GM19351 (cell line): ENCODE measurements around the gene HMCES.
A peak's percentile ranks its signal among the peaks of the same experiment; 100 is the strongest.
"Not testable (repeated sequence)": the region's sequence is repeated elsewhere in the genome, so short reads cannot be mapped to it uniquely, and the experiment has no call there.

Source experiments
- ATAC-seq: cut with Tn5 transposase; IDR thresholded peaks from one replicate; pipeline ENCODE4 v1.9.1; 2021; ENCODE audit warnings: mild to moderate bottlenecking, moderate library complexity; ENCODE audit not compliant: unreplicated experiment

HMCES gene

DNA sequence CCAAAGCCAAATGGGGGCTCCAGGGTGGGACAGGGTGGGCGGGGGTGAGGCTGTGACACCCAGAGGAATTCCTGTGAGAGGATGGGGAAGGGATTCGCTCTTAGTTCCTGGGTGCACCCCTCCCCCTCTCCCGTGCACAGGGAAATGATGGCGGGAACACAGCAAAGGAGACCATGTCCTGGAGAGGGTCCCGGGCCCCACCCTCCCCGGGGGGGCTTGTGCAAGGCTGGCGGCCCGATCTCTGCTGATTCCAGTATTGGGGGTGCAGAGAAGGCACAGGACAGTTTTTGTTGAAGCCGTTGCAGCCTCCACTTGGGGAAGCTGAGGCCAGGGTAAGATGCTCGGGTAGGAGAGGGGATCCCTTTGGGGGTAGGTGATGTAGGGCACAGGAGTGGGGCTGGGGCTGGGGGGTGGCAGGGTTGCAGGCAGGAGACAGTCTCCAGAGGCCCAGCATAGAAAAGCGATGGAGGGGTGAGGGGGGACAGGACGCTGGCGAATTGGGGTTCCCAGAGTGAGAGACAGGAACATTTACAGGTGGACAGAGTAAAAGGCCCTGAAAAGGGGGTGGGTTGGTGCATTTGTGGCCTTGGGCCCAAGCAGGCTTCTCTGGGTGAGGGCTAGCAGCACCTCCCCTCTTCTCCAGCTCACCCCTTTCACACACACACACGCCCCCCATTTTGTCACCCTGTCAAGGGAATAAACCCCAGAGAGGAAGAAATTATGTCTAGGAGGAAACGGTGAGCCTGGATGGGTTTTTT lies 38.5 kb downstream of the HMCES start:
- ATAC-seq, result no peak

DNA sequence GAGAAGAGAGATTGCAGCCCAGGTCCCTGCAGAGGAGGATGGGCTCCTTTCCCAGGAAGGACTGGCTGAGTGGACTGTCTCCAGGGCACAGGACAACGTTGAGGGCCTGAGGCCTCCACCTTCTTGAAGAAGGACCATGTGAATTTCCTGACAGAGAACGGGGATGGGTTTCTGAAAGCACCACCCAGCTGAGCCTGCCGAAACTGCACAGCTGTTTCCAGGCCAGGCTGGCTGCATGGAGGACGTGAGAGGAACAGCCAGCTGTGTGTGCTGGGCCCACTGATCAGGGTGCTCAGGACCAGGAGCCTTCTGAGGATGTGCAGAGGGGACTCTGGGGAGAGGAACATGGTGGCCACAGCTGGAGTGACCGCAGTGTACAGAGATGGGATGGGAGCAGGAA lies 39.2 kb downstream of the HMCES start:
- ATAC-seq, result no peak

- ATAC-seq, result no peak
Observed at GRCh38 chr3:129318921-129319320, 40.3 kb downstream of the HMCES start.

- no peak for ATAC-seq
Observed at GRCh38 chr3:129320261-129320660, 41.6 kb downstream of the HMCES start.

DNA sequence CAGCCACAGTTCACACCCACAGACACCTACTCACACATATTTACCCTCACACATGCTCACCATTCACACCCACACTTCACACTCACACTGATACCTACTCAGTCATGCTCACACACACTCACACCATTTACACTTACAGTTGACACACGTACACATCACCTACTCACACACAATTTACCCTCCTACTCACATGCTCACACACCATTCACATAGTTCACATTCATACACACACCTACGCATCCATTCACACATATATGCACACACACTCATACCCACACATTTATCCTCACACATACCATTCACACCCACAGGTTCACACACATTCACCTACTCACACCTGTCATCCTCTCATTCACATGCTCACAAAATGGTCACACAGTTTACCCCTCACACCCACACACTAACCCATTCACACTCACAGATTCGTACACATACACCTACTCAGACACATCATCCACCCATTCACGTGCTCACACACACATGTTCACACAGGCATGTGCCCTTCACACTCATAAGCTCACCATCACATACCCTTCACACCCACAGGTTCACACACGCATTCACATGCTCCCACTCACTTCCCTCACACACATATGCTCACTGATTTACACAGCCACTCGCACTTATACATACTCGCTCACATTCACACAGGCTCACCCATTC lies 42.3 kb downstream of the HMCES start:
- ATAC-seq, result no peak

DNA sequence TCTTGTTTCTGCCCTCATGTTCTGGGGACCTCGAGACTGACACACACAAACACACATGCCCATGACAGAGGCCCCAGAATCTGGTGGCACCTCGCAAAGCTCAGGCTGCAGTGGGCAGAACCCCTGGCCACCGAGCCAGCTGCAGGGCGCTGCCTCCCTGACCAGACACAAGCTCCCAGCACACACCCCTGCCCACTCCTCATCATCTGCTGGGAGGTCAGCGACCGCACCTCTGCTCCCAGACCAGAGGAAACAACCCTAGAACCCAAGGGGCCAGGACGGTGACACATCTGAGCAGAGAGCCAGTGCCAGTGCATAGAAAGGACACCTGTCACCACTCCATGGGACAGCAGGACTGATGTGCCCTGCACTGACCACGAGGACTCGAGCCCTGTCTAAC lies 43.2 kb downstream of the HMCES start:
- ATAC-seq, result no peak

- peak; percentile 75 for ATAC-seq
Observed at GRCh38 chr3:129323651-129324294, 45.1 kb downstream of the HMCES start.

DNA sequence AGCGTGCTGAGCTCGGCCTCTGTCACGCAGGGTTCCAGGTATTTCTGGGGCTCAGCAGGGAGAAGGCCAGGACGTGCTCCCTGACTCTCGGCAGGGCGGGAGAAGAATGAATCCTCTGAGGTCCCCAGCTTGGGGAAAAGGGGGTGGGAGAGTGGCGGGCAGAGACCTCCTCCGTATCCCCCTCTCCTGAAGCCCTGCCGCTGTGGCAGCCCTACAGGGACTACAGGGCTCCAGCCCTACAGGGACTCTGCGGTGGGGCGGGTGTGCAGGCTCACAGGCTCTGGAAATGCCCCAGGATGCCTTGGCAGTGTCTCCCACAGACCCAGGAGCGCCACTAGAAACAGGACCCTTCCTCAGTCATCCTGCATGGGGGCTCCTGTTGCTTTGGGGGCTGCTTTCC lies 46.2 kb downstream of the HMCES start:
- no peak for ATAC-seq

- no peak for ATAC-seq
Observed at GRCh38 chr3:129325383-129325782, 46.7 kb downstream of the HMCES start.

GRCh38 chr3:129326138-129326537 lies 47.5 kb downstream of the HMCES start:
- no peak for ATAC-seq

- no peak for ATAC-seq
Observed at GRCh38 chr3:129326595-129326994, 47.9 kb downstream of the HMCES start.

DNA sequence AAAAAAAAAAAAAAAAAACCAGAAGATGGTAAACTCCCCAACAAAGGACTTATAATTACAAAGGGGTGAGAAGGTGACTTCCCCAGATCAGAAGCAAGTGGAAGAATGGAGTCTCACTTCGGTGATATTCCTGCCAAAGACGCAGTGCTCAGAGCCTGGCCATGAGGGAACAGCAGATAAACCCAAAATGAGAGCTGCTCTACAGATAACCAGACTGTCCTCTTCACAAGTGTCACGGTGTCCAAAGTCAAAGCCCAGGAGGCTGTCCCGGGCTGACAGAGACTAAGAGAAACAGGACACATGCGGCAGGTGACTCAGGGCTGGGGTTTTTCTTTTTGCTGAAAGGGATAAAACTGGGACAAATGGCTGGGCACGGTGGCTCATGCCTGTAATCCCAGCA lies 48.8 kb downstream of the HMCES start:
- ATAC-seq, result no peak

- ATAC-seq, result no peak
Observed at GRCh38 chr3:129329858-129330257, 51.2 kb downstream of the HMCES start.

- ATAC-seq, result no peak
Observed at GRCh38 chr3:129330409-129330808, 51.7 kb downstream of the HMCES start.

DNA sequence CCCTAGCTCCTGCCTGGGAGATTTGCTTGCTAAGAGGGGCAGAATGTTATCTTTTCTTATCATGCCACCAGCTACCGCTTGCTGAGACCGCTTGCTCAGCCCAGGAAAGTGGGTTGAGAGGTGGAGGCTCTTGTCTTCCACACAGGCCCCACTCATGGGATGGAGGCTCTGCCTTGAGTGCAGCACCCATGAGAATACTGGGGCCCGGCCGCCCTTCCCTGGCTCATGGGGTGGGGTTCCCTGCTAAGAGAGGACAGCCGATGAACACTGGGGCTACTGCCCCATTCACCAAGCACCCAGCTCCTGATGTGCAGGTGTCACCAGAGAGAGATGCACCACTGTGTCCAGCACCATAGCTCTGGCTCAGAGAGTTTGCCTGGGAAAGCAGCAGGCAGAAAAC lies 55.2 kb downstream of the HMCES start:
- ATAC-seq, result no peak

DNA sequence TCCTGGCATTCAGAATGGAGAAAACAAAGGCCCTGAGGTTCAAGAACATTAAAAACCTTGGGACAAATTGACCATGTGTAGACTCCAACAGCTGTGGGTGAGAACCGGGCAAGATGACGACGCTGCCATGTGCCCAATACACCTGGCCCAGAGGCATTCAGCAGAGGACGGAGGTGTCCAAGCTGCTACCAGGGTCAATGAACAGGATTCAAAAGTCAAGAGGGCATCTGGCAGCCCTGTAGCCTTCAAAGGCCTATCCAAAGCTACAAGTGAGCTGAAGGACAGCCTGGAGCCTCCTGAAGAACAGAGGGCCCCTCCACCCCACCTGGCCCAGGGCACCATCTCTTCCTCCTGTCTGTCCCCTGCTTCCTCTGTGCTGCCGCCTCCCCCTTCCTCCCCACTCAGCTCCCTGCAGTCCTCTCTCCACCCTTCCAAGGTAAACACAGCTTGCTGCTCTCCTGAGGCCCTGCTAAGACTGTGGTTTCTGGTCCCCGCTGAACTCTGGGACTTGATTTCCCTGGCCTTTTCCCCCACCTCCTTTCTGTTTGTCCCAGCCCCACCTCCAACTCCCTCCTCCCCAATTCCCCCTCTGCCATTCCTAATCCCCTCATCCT lies 57.5 kb downstream of the HMCES start:
- no peak for ATAC-seq

- not testable (repeated sequence) for ATAC-seq
Observed at GRCh38 chr3:129337719-129338118, 59.0 kb downstream of the HMCES start.

DNA sequence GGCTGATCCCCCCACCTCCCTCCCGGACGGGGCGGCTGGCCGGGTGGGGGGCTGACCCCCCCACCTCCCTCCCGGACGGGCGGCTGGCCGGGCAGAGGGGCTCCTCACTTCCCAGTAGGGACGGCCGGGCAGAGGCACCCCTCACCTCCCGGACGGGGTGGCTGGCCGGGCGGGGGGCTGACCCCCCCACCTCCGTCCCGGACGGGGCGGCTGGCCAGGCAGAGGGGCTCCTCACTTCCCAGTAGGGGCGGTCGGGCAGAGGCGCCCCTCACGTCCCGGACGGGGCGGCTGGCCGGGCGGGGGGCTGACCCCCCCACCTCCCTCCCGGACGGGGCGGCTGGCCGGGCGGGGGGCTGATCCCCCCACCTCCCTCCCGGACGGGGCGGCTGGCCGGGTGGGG lies 60.5 kb downstream of the HMCES start:
- not testable (repeated sequence) for ATAC-seq

DNA sequence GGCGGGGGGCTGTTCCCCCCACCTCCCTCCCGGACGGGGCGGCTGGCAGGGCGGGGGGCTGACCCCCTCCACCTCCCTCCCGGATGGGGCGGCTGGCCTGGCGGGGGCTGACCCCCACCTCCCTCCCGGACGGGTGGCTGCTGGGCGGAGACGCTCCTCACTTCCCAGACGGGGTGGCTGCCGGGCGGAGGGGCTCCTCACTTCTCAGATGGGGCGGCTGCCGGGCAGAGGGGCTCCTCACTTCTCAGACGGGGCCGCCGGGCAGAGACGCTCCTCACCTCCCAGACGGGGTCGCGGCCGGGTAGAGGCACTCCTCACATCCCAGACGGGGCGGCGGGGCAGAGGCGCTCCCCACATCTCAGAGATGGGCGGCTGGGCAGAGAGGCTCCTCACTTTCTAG lies 61.2 kb downstream of the HMCES start:
- ATAC-seq, result not testable (repeated sequence)

DNA sequence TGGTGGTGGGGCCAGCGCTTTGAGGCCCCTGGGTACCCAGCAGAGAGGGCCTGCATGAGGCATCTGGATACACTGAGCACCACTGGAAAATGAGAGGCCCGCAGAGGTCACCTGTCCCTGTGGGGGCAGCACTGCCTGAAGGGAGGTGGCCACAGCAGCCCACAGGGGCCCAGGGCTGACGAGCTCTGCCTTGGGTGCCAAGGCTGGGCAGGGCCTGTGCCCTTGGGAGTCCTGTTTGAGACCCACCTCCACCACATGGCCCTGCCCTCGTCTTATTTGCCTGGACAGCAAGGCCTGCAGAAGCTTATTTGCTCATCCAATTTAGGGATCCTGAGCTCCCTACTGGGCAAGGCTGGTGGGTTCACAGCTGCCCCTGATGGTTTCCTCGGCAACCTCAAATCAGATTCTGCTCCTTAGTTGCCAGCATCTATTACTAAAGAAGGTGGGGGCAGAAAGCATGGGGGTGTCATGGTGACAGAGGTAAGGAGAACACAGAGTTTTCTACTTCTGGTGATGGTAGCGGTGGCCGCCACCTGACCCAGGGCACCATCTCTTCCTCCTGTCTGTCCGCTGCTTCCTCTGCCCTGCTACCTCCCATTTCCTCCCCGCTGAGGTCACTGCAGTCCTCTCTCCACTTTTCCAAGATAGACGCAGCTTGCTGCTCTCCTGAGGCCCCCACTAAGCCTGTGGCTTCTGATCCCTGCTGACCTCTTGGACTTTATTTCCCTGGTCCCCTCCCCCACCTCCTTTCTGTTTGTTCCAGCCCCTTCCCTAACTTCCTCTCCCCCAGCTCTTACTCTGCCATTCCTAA lies 62.9 kb downstream of the HMCES start:
- ATAC-seq, result no peak
